ENCODE measurements around the gene SBK1. TPM values are rescaled to one million over a fixed set of nuclear protein-coding genes. Genes with fewer than 3 reads are reported as not detected.

SBK1 gene
- total and polyA plus RNA-seq, 10 of the 15 experiments (the other 5 are each of a cell fraction or from before 2014, with no cell fraction given) = 0.04 to 0.26 (median 0.06) TPM; not detected in 4

DNA sequence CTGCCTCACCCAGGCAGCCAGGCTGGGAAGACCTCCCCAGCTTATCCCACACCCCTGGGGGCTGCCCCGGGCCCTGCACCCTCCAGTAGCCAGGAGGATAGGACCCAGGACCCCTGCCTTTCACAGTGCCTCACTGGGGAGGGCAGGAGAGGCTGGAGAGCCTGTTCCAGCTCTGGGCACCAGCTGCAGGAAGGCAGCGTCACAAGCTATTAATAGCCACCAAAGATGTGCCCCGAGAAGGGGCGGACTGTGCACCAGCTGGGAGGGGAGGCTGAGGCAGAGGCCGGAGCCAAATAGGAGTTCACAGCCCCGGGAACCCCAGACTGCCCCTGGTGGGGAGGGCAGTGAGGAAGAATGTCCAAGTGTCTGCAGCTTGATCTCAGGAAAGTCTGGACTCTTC, 8.8 kb downstream of the SBK1 start:
- intact Hi-C loops (cut with micrococcal nuclease; ENCODE audit: unreplicated experiment) = no loop called here
- WGBS (ENCODE audit: insufficient coverage, insufficient replicate concordance, low lambda C conversion rate, missing lambda C conversion rate) = 6% methylated on average over 6 of the region's 6 CpGs
- ATAC-seq (no peak), DNase-seq (ENCODE audit: low read depth, low spot score) (no peak), FAIRE-seq (no peak)
- no peak overlapping the region for H3K9ac ChIP-seq (ENCODE audit: control insufficient read depth, insufficient read depth, low read length)
- ChIA-PET SMC1A (ENCODE audit: uncharacterized antibody, unreplicated experiment) (no interaction called here), CTCF (no interaction called here), RAD21 (ENCODE audit: unreplicated experiment) (no interaction called here), POLR2A (no interaction called here)
- H4K20me1 ChIP-seq (ENCODE audit: control insufficient read depth, insufficient read depth) = no peaks in the 10 kb centered on the region
- H3K9me3 ChIP-seq (replicated peaks; ENCODE audit: control insufficient read depth, insufficient read depth, low read length) = no peaks in the 10 kb centered on the region
- no peak overlapping the region for H3K4me3 ChIP-seq
- in situ Hi-C loops (cut with MboI) = no loop called here
- BruUV-seq (replicated peaks) = no TSS peak
- H2AFZ ChIP-seq (ENCODE audit: control insufficient read depth, low read depth, low read length) = no peak overlapping the region
- peaks cover 0 to 2% of the 10 kb centered on the region in 2 experiments; a peak in 1 of 4 replicates for H3K27me3 ChIP-seq (replicated peaks in 1 of 2; ENCODE audit: control insufficient read depth in 2 of 2, insufficient read depth in 2 of 2, low read length in 1 of 2)
- H3K4me1 ChIP-seq (ENCODE audit: control insufficient read depth, insufficient read depth, low read length) = no peaks in the 10 kb centered on the region
- no peak overlapping the region for H3K4me2 ChIP-seq (ENCODE audit: control insufficient read depth, insufficient read depth)
- H3K79me2 ChIP-seq (ENCODE audit: control insufficient read depth, insufficient read depth, low read length) = no peaks in the 10 kb centered on the region
- H3K27ac ChIP-seq (ENCODE audit: control insufficient read depth, insufficient read depth) = no peak overlapping the region
- H3K36me3 ChIP-seq (ENCODE audit: control insufficient read depth in 2 of 2, insufficient read depth in 2 of 2, low read length in 1 of 2) = no peaks in the 10 kb centered on the region
- TF ChIP-seq EP300 (IDR thresholded peaks at IDR 0.05; ENCODE audit: borderline replicate concordance in 1 of 2, control insufficient read depth in 1 of 2, low read depth in 2 of 2, low read length in 2 of 2) (no peak), CBX5 (IDR thresholded peaks at IDR 0.05; ENCODE audit: low read depth) (no peak), NFYB (IDR thresholded peaks at IDR 0.05; ENCODE audit: insufficient read depth, low read depth, low read length) (no peak), SIX5 (IDR thresholded peaks at IDR 0.05; ENCODE audit: low read depth, low read length, severe bottlenecking) (no peak), FOS (IDR thresholded peaks at IDR 0.05; ENCODE audit: borderline replicate concordance, extremely low read depth, insufficient read length) (no peak), TARDBP (IDR thresholded peaks at IDR 0.05; ENCODE audit: borderline replicate concordance) (no peak), SRF (IDR thresholded peaks at IDR 0.05; ENCODE audit: low read depth in 2 of 2, low read length in 2 of 2) (no peak)
- TF ChIP-seq, protein P1, sequence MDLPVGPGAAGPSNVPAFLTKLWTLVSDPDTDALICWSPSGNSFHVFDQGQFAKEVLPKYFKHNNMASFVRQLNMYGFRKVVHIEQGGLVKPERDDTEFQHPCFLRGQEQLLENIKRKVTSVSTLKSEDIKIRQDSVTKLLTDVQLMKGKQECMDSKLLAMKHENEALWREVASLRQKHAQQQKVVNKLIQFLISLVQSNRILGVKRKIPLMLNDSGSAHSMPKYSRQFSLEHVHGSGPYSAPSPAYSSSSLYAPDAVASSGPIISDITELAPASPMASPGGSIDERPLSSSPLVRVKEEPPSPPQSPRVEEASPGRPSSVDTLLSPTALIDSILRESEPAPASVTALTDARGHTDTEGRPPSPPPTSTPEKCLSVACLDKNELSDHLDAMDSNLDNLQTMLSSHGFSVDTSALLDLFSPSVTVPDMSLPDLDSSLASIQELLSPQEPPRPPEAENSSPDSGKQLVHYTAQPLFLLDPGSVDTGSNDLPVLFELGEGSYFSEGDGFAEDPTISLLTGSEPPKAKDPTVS (IDR thresholded peaks at IDR 0.05; ENCODE audit: low read depth, low read length) = no peak
- TF ChIP-seq, protein P2, sequence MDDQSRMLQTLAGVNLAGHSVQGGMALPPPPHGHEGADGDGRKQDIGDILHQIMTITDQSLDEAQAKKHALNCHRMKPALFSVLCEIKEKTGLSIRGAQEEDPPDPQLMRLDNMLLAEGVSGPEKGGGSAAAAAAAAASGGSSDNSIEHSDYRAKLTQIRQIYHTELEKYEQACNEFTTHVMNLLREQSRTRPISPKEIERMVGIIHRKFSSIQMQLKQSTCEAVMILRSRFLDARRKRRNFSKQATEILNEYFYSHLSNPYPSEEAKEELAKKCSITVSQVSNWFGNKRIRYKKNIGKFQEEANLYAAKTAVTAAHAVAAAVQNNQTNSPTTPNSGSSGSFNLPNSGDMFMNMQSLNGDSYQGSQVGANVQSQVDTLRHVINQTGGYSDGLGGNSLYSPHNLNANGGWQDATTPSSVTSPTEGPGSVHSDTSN (IDR thresholded peaks at IDR 0.05; ENCODE audit: insufficient replicate concordance, low read depth, low read length) = no peak
- TF ChIP-seq, protein P3, sequence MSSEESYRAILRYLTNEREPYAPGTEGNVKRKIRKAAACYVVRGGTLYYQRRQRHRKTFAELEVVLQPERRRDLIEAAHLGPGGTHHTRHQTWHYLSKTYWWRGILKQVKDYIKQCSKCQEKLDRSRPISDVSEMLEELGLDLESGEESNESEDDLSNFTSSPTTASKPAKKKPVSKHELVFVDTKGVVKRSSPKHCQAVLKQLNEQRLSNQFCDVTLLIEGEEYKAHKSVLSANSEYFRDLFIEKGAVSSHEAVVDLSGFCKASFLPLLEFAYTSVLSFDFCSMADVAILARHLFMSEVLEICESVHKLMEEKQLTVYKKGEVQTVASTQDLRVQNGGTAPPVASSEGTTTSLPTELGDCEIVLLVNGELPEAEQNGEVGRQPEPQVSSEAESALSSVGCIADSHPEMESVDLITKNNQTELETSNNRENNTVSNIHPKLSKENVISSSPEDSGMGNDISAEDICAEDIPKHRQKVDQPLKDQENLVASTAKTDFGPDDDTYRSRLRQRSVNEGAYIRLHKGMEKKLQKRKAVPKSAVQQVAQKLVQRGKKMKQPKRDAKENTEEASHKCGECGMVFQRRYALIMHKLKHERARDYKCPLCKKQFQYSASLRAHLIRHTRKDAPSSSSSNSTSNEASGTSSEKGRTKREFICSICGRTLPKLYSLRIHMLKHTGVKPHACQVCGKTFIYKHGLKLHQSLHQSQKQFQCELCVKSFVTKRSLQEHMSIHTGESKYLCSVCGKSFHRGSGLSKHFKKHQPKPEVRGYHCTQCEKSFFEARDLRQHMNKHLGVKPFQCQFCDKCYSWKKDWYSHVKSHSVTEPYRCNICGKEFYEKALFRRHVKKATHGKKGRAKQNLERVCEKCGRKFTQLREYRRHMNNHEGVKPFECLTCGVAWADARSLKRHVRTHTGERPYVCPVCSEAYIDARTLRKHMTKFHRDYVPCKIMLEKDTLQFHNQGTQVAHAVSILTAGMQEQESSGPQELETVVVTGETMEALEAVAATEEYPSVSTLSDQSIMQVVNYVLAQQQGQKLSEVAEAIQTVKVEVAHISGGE (CRISPR knock-in tag; IDR thresholded peaks at IDR 0.05) = no peak
- TF ChIP-seq, protein P4, sequence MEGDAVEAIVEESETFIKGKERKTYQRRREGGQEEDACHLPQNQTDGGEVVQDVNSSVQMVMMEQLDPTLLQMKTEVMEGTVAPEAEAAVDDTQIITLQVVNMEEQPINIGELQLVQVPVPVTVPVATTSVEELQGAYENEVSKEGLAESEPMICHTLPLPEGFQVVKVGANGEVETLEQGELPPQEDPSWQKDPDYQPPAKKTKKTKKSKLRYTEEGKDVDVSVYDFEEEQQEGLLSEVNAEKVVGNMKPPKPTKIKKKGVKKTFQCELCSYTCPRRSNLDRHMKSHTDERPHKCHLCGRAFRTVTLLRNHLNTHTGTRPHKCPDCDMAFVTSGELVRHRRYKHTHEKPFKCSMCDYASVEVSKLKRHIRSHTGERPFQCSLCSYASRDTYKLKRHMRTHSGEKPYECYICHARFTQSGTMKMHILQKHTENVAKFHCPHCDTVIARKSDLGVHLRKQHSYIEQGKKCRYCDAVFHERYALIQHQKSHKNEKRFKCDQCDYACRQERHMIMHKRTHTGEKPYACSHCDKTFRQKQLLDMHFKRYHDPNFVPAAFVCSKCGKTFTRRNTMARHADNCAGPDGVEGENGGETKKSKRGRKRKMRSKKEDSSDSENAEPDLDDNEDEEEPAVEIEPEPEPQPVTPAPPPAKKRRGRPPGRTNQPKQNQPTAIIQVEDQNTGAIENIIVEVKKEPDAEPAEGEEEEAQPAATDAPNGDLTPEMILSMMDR (IDR thresholded peaks at IDR 0.05 in 2 of 3, conservative IDR thresholded peaks at IDR 0.05 in 1 of 3; ENCODE audit: control insufficient read depth in 2 of 3, extremely low read depth in 1 of 3, insufficient read depth in 1 of 3, low read depth in 3 of 3, low read length in 3 of 3) = no peak
- TF ChIP-seq, protein P5, sequence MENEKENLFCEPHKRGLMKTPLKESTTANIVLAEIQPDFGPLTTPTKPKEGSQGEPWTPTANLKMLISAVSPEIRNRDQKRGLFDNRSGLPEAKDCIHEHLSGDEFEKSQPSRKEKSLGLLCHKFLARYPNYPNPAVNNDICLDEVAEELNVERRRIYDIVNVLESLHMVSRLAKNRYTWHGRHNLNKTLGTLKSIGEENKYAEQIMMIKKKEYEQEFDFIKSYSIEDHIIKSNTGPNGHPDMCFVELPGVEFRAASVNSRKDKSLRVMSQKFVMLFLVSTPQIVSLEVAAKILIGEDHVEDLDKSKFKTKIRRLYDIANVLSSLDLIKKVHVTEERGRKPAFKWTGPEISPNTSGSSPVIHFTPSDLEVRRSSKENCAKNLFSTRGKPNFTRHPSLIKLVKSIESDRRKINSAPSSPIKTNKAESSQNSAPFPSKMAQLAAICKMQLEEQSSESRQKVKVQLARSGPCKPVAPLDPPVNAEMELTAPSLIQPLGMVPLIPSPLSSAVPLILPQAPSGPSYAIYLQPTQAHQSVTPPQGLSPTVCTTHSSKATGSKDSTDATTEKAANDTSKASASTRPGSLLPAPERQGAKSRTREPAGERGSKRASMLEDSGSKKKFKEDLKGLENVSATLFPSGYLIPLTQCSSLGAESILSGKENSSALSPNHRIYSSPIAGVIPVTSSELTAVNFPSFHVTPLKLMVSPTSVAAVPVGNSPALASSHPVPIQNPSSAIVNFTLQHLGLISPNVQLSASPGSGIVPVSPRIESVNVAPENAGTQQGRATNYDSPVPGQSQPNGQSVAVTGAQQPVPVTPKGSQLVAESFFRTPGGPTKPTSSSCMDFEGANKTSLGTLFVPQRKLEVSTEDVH (IDR thresholded peaks at IDR 0.05; ENCODE audit: low read depth, partially characterized antibody) = no peak

All from GM12878 (cell line).